GM12878 (cell line): ENCODE measurements around the gene GRIK4. TPM values are rescaled to one million over a fixed set of nuclear protein-coding genes. Genes with fewer than 3 reads are reported as not detected.

ENCODE experiments used
- ATAC-seq: fragments of 200-7000 bp; cut with Tn5 transposase; 3 replicates; pipeline ENCODE4 v1.9.1; 2020; ENCODE audit warnings: mild to moderate bottlenecking, moderate library complexity
- BruUV-seq: library from RNA; stranded (reverse); fragments of 400-500 nt; replicated peaks from 2 replicates; lab custom pipeline; 2021; lab: Mats Ljungman, UMichigan
- CTCF ChIA-PET: fragments of 300-600 bp; sonication (Branson Sonifier 250); formaldehyde crosslinking; extraction: SDS; loops from one replicate; lab custom pipeline; 2021; ENCODE audit warnings: inconsistent platforms; lab: Yijun Ruan, JAX
- POLR2A ChIA-PET: fragments of 350-600 bp; formaldehyde crosslinking; extraction: SDS; loops from one replicate; lab custom pipeline; 2021; ENCODE audit warnings: inconsistent platforms; lab: Charles Lee
- RAD21 ChIA-PET: fragments of 300-600 bp; sonication (Branson Sonifier 250); formaldehyde crosslinking; loops from one replicate; lab custom pipeline; 2023; ENCODE audit warnings: antibody characterized with exemption; ENCODE audit not compliant: unreplicated experiment; lab: Charles Lee
- SMC1A ChIA-PET: fragments of 300-600 bp; sonication (Branson Sonifier 250); formaldehyde crosslinking; loops from one replicate; lab custom pipeline; 2023; ENCODE audit not compliant: unreplicated experiment, uncharacterized antibody; lab: Charles Lee
- DNase-seq: peaks from one replicate; pipeline ENCODE4 v3.0.0-alpha.2; 2011; ENCODE audit warnings: low read depth, low spot score
- FAIRE-seq: peaks from 3 replicates; lab custom pipeline; 2011; peaks lifted over from hg19 to GRCh38; lab: Jason Lieb, UNC
- H2AFZ ChIP-seq: 2 replicates; pipeline ENCODE4 v1.6.0; 2011; ENCODE audit warnings: low read depth, low read length, control low read depth; ENCODE audit not compliant: control insufficient read depth
- H3K27ac ChIP-seq: 2 replicates; pipeline ENCODE4 v1.5.1; 2011; ENCODE audit warnings: control low read depth; ENCODE audit not compliant: control insufficient read depth, insufficient read depth
- H3K27me3 ChIP-seq, 2 experiments: replicated peaks in 1 of 2; 2 replicates each; pipeline versions ENCODE4 v1.6.0 to v1.6.1; 2011; ENCODE audit warnings: low read length in 1 of 2; ENCODE audit not compliant: control insufficient read depth in 2 of 2, insufficient read depth in 2 of 2
- H3K36me3 ChIP-seq, 2 experiments: 2 replicates each; pipeline ENCODE4 v1.5.1; 2011; ENCODE audit warnings: low read length in 1 of 2; ENCODE audit not compliant: control insufficient read depth in 2 of 2, insufficient read depth in 2 of 2
- H3K4me1 ChIP-seq: 2 replicates; pipeline ENCODE4 v1.6.1; 2011; ENCODE audit warnings: mild to moderate bottlenecking, low read length, moderate library complexity, mixed read lengths; ENCODE audit not compliant: control insufficient read depth, insufficient read depth
- H3K4me2 ChIP-seq: 2 replicates; pipeline ENCODE4 v1.6.0; 2011; ENCODE audit warnings: control low read depth; ENCODE audit not compliant: control insufficient read depth, insufficient read depth
- H3K4me3 ChIP-seq: fragments of 200-600 bp; sonication (generic); 2 replicates; pipeline ENCODE4 v1.5.1; 2016
- H3K79me2 ChIP-seq: 2 replicates; pipeline ENCODE4 v1.6.0; 2011; ENCODE audit warnings: low read length; ENCODE audit not compliant: control insufficient read depth, insufficient read depth
- H3K9ac ChIP-seq: 2 replicates; pipeline ENCODE4 v1.8.0; 2011; ENCODE audit warnings: low read length, control low read depth, mixed read lengths; ENCODE audit not compliant: control insufficient read depth, insufficient read depth
- H3K9me3 ChIP-seq: replicated peaks from 3 replicates; pipeline ENCODE4 v1.5.1; 2011; ENCODE audit warnings: mild to moderate bottlenecking, low read length; ENCODE audit not compliant: control insufficient read depth, insufficient read depth
- H4K20me1 ChIP-seq: 2 replicates; pipeline ENCODE4 v1.6.0; 2011; ENCODE audit not compliant: control insufficient read depth, insufficient read depth
- CHD4 ChIP-seq: fragments of 200-600 bp; sonication (generic); IDR thresholded peaks from 2 replicates; pipeline ENCODE4 v1.6.1; 2016; ENCODE audit warnings: mild to moderate bottlenecking
- FOS ChIP-seq: IDR thresholded peaks from 3 replicates; pipeline ENCODE4 v1.6.1; 2011; ENCODE audit warnings: borderline replicate concordance; ENCODE audit not compliant: insufficient read length; ENCODE audit errors: extremely low read depth
- MEF2B ChIP-seq: fragments of 450-650 bp; IDR thresholded peaks from 2 replicates; pipeline ENCODE4 v1.6.1; 2018; ENCODE audit warnings: mild to moderate bottlenecking, moderate library complexity; ENCODE audit not compliant: partially characterized antibody, poor library complexity, severe bottlenecking
- NRF1 ChIP-seq: conservative IDR thresholded peaks from 2 replicates; pipeline ENCODE4 v1.6.1; 2011; ENCODE audit warnings: mild to moderate bottlenecking, low read depth, low read length, improper control_type of control experiment
- RAD21 ChIP-seq: IDR thresholded peaks from 2 replicates; pipeline ENCODE4 v1.6.1; 2011; ENCODE audit warnings: mild to moderate bottlenecking, low read depth, low read length, moderate library complexity; ENCODE audit not compliant: insufficient read depth
- SMC3 ChIP-seq: IDR thresholded peaks from 2 replicates; pipeline ENCODE4 v1.6.1; 2011; ENCODE audit warnings: low read length, improper control_type of control experiment, borderline replicate concordance
- ZNF24 ChIP-seq: fragments of 450-650 bp; IDR thresholded peaks from 2 replicates; pipeline ENCODE4 v1.6.1; 2017; ENCODE audit warnings: antibody characterized with exemption, mild to moderate bottlenecking
- ZSCAN29 ChIP-seq: fragments of 450-650 bp; IDR thresholded peaks from 2 replicates; pipeline ENCODE4 v1.6.1; 2017; ENCODE audit warnings: mild to moderate bottlenecking, moderate library complexity
- WGBS: methylation state at CpG from one replicate; pipeline ENCODE4 v1.1.6; 2016; ENCODE audit warnings: low lambda C conversion rate; ENCODE audit not compliant: insufficient replicate concordance, insufficient coverage; ENCODE audit errors: missing lambda C conversion rate; 5-methylcytosine and 5-hydroxymethylcytosine counted together
- in situ Hi-C: fragments of 300-500 bp; cut with MboI; formaldehyde crosslinking; loops from 9 replicates; pipeline ENCODE4 v1.14.3; 2018; ENCODE audit warnings: mixed read lengths
- intact Hi-C: fragments of 100-400 bp; cut with micrococcal nuclease; formaldehyde crosslinking; loops from one replicate; pipeline ENCODE4 v1.14.2; 2022; ENCODE audit not compliant: unreplicated experiment
- polyA plus RNA-seq, 11 experiments: library from polyadenylated mRNA; depleted of rRNA in 4 of 11; unstranded in 6 of 11; stranded (reverse) in 5 of 11; fragments of >200 nt; fragmentation: Nextera tagmentation in 4 of 11; fragmentation: Illumina TruSeq in 1 of 11; extraction: Ambion mirVana in 4 of 11; extraction: Trizol in 1 of 11; gene quantifications; 1 replicate in 1 of 11; 2 replicates in 10 of 11; pipeline versions ENCODE4 v1.2.1 to v1.2.3, GENCODE V29; 2011 to 2016; ENCODE audit warnings: inconsistent platforms in 2 of 11, missing spikeins in 2 of 11, low read depth in 1 of 11
- total RNA-seq, 4 experiments: library from RNA; depleted of rRNA in 3 of 4; stranded (reverse); fragments of >200 nt in 3 of 4; fragmentation: Illumina TruSeq in 1 of 4; extraction: Trizol in 1 of 4; gene quantifications; 2 replicates each; pipeline versions ENCODE4 v1.2.1 to v1.2.3, GENCODE V29; 2013 to 2021
- TF ChIP-seq, protein P1 (sequence below): IDR thresholded peaks from 2 replicates; pipeline ENCODE4 v1.6.1; 2012; ENCODE audit warnings: low read depth, low read length, improper control_type of control experiment

The GRIK4 gene
- total and polyA plus RNA-seq, 10 of the 15 experiments (the other 5 are each of a cell fraction or from before 2014, with no cell fraction given): 0.33 to 3.6 (median 0.72) TPM

DNA sequence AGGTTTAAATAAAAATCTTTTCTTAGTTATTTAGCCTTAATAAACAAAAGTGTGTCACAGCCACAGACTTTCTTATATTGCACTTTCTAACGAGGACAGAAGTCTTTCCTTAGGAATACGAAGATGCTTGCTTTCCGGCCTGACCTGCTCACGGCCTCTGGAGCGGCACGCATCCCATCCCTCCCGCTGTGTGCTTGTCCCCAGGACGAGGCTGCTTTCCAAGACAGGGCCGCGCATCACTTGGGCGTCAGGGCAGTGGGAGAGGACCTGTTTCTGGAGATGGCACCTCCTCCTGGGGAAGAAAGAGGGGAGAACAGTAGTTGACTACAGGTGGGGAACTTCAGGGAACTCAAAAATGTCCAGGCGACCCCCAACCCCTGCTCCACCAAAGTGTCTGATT lies 26.4 kb downstream of the GRIK4 start:
- ChIA-PET CTCF (no interaction called here), SMC1A (no interaction called here), RAD21 (no interaction called here), POLR2A (no interaction called here)
- no peaks in the 10 kb centered on the region for H3K36me3 ChIP-seq
- H4K20me1 ChIP-seq: no peaks in the 10 kb centered on the region
- no peak overlapping the region for H3K4me2 ChIP-seq
- H3K79me2 ChIP-seq: no peaks in the 10 kb centered on the region
- H3K9ac ChIP-seq: no peak overlapping the region
- DNase-seq: no peak
- no peaks in the 10 kb centered on the region; a peak in 1 of 4 replicates for H3K27me3 ChIP-seq
- no peak overlapping the region for H3K4me3 ChIP-seq
- H3K27ac ChIP-seq: no peak overlapping the region
- H3K4me1 ChIP-seq: no peaks in the 10 kb centered on the region
- no peak for ATAC-seq
- H3K9me3 ChIP-seq: no peaks in the 10 kb centered on the region
- H2AFZ ChIP-seq: no peak overlapping the region
- TF ChIP-seq NRF1: no peak
- TF ChIP-seq ZNF24: no peak
- TF ChIP-seq CHD4: no peak
- no peak for TF ChIP-seq FOS
- no peak for TF ChIP-seq SMC3
- WGBS: 64% methylated on average over 12 of the region's 12 CpGs
- no TSS peak for BruUV-seq
- in situ Hi-C loops (no loop called here), intact Hi-C loops (no loop called here)
- FAIRE-seq: no peak

DNA sequence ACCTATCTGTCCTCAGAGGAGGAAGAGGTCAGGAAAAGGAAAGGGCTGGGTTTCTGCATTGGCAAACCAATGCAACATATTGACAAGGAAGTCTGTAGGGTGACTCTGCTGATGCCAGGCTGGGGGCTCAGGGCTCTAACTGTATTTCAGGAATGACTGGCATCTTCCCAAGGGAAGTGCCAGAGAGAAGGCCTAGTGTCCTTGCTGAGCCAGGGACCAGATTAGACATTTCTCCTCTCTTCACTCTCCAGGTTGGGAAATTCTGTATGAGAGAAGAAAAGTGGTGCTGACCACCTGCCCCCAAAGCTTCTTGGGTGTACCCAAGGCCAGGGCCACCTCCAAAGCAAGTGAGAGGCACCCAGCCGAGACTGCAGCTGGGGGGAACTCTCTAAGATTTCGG lies 27.2 kb downstream of the GRIK4 start:
- ChIA-PET SMC1A (no interaction called here), POLR2A (no interaction called here), CTCF (no interaction called here), RAD21 (no interaction called here)
- no peak for TF ChIP-seq MEF2B
- TF ChIP-seq, protein P1, sequence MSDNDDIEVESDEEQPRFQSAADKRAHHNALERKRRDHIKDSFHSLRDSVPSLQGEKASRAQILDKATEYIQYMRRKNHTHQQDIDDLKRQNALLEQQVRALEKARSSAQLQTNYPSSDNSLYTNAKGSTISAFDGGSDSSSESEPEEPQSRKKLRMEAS: no peak
- TF ChIP-seq ZSCAN29: no peak
- TF ChIP-seq RAD21: no peak
- Histone ChIP-seq H3K4me3 (no peak overlapping the region), H3K4me2 (no peak overlapping the region), H3K27ac (no peak overlapping the region), H3K79me2 (no peaks in the 10 kb centered on the region), H3K27me3 (no peaks in the 10 kb centered on the region; a peak in 1 of 4 replicates), H3K4me1 (no peaks in the 10 kb centered on the region), H2AFZ (no peak overlapping the region), H3K9me3 (no peaks in the 10 kb centered on the region), H3K36me3 (no peaks in the 10 kb centered on the region), H3K9ac (no peak overlapping the region), H4K20me1 (no peaks in the 10 kb centered on the region)
- no peak for DNase-seq
- WGBS: 0% methylated on average over 2 of the region's 2 CpGs
- ATAC-seq: no peak
- FAIRE-seq: no peak
- intact Hi-C loops: no loop called here
- no TSS peak for BruUV-seq
- in situ Hi-C loops: no loop called here
